Breast epithelium (tissue), 3 donors: ENCODE results near the gene TRMT6.

ENCODE experiments used
- CTCF ChIP-seq, 3 donors: fragments of 450-650 bp; IDR thresholded peaks; one replicate each; pipeline ENCODE4 v1.5.1; 2016 to 2017; ENCODE audit warnings: antibody characterized with exemption in 3 of 3, mild to moderate bottlenecking in 3 of 3, moderate library complexity in 3 of 3
- POLR2A ChIP-seq: fragments of 450-650 bp; IDR thresholded peaks from one replicate; pipeline ENCODE4 v1.6.1; 2016; ENCODE audit warnings: antibody characterized with exemption, mild to moderate bottlenecking, moderate library complexity

- TF ChIP-seq CTCF (IDR thresholded peaks at IDR 0.05) = no peak
- no peak for TF ChIP-seq POLR2A
Measured at GRCh38 chr20:5893621-5894020, 56.7 kb downstream of the TRMT6 start.
